ENCODE measurements around the gene MGARP.

- no peak for TF ChIP-seq CTCF (IDR thresholded peaks at IDR 0.05)
- TF ChIP-seq POLR2A (IDR thresholded peaks at IDR 0.05) = no peak
Measured at GRCh38 chr4:139241086-139241783, 38.8 kb downstream of the MGARP start.
